ENCODE measurements around the gene SLC18A3. TPM values are rescaled to one million over a fixed set of nuclear protein-coding genes. Genes with fewer than 3 reads are reported as not detected.

The SLC18A3 gene
- total and polyA plus RNA-seq, 4 donors: 1.9 to 19.9 (median 11.1) TPM

GRCh38 chr10:49575489-49576072 is 34.5 kb upstream of the SLC18A3 start:
- Histone ChIP-seq H3K4me1 (ENCODE audit: control insufficient read depth, insufficient read depth, low read length) (peaks cover 4% of the 10 kb centered on the region), H3K36me3 (ENCODE audit: control insufficient read depth, insufficient read depth, low read length) (no peaks in the 10 kb centered on the region), H3K9me3 (ENCODE audit: control insufficient read depth, insufficient read depth, low read length) (no peaks in the 10 kb centered on the region), H3K27ac (ENCODE audit: low read depth, low read length) (no peak overlapping the region), H3K27me3 (ENCODE audit: control insufficient read depth, insufficient read depth, low read length) (no peaks in the 10 kb centered on the region), H3K4me3 (ENCODE audit: low read depth, low read length) (no peak overlapping the region)
- DNase-seq (ENCODE audit: low read depth in 4 of 6, low spot score in 6 of 6): no peak
- WGBS (ENCODE audit: insufficient coverage): 88% methylated on average over 11 of the region's 11 CpGs

DNA sequence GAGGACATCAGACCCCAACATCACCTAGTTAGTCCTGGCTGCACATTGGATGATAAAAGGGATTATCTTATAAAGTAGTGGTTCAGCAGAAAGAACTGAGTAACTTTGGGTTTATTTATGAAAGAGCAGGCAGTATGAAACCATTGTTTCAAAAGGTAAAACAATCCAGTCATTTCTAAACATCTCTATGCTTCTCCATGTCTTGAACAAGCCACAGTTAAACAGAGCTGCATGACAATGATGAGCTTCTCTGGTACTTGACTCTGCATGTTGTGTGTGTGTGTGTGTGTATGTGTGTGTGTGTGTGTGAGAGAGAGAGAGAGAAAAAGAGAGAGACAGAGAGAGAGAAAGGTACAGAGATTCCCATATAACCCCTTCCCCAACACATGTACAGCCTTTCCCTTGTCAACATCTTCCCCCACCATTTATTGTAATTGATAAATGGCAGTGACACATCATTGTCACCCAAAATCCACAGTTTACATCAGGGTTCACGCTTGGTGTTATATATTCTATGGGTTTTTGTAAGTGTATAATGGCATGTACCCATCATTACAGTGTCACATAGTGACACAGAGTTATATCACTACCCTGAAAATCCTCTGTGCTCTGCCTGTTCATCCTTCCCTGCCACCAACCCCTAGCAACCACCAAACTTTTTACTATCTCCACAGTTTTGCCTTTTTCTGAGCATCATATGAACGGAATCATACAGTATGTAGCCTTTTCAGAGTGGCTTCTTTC is 32.8 kb upstream of the SLC18A3 start:
- H3K4me1 ChIP-seq (ENCODE audit: control insufficient read depth, insufficient read depth, low read length): peaks cover 4% of the 10 kb centered on the region
- no peak for DNase-seq (ENCODE audit: low read depth in 4 of 6, low spot score in 6 of 6)
- H3K27me3 ChIP-seq (ENCODE audit: control insufficient read depth, insufficient read depth, low read length): no peaks in the 10 kb centered on the region
- H3K4me3 ChIP-seq (ENCODE audit: low read depth, low read length): no peak overlapping the region
- H3K27ac ChIP-seq (ENCODE audit: low read depth, low read length): no peak overlapping the region
- no peaks in the 10 kb centered on the region for H3K9me3 ChIP-seq (ENCODE audit: control insufficient read depth, insufficient read depth, low read length)
- H3K36me3 ChIP-seq (ENCODE audit: control insufficient read depth, insufficient read depth, low read length): no peaks in the 10 kb centered on the region
- no CpG with 5 or more reads among the region's 2 CpGs for WGBS (ENCODE audit: insufficient coverage)

GRCh38 chr10:49578392-49578791 is 31.7 kb upstream of the SLC18A3 start:
- Histone ChIP-seq H3K27me3 (ENCODE audit: control insufficient read depth, insufficient read depth, low read length) (no peaks in the 10 kb centered on the region), H3K4me1 (ENCODE audit: control insufficient read depth, insufficient read depth, low read length) (no peaks in the 10 kb centered on the region), H3K9me3 (ENCODE audit: control insufficient read depth, insufficient read depth, low read length) (no peaks in the 10 kb centered on the region), H3K27ac (ENCODE audit: low read depth, low read length) (no peak overlapping the region), H3K4me3 (ENCODE audit: low read depth, low read length) (no peak overlapping the region), H3K36me3 (ENCODE audit: control insufficient read depth, insufficient read depth, low read length) (no peaks in the 10 kb centered on the region)
- WGBS (ENCODE audit: insufficient coverage): 96% methylated on average over 2 of the region's 3 CpGs
- no peak for DNase-seq (ENCODE audit: low read depth in 4 of 6, low spot score in 6 of 6)

DNA sequence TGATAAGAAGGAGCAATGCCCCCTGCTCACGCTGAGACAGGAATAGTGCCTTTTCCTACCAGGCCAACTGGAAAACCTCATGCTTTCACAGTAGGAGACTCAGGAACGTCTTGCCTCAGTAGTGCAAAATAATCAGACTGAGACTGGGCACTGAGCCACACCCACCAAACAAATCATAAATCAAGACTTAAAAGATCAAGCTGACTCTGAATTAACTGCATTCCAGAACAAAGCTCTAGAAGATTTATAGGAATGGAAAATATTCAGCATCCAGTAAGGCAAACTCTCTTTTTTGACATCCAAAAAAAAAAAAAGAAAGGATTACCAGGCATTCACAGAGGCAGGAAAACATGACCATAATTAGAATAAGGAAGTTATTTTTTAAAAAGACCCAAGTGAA is 30.5 kb upstream of the SLC18A3 start:
- Histone ChIP-seq H3K4me3 (ENCODE audit: low read depth, low read length) (no peak overlapping the region), H3K27ac (ENCODE audit: low read depth, low read length) (no peak overlapping the region), H3K4me1 (ENCODE audit: control insufficient read depth, insufficient read depth, low read length) (no peaks in the 10 kb centered on the region), H3K27me3 (ENCODE audit: control insufficient read depth, insufficient read depth, low read length) (no peaks in the 10 kb centered on the region), H3K36me3 (ENCODE audit: control insufficient read depth, insufficient read depth, low read length) (no peaks in the 10 kb centered on the region), H3K9me3 (ENCODE audit: control insufficient read depth, insufficient read depth, low read length) (no peaks in the 10 kb centered on the region)
- no peak for DNase-seq (ENCODE audit: low read depth in 4 of 6, low spot score in 6 of 6)
- no CpG with 5 or more reads among the region's 2 CpGs for WGBS (ENCODE audit: insufficient coverage)

GRCh38 chr10:49585387-49585786 is 24.7 kb upstream of the SLC18A3 start:
- no peak overlapping the region for H3K4me3 ChIP-seq (ENCODE audit: low read depth, low read length)
- H3K27me3 ChIP-seq (ENCODE audit: control insufficient read depth, insufficient read depth, low read length): no peaks in the 10 kb centered on the region
- no peaks in the 10 kb centered on the region for H3K36me3 ChIP-seq (ENCODE audit: control insufficient read depth, insufficient read depth, low read length)
- no peak for DNase-seq (ENCODE audit: low read depth in 4 of 6, low spot score in 6 of 6)
- H3K4me1 ChIP-seq (ENCODE audit: control insufficient read depth, insufficient read depth, low read length): no peaks in the 10 kb centered on the region
- H3K27ac ChIP-seq (ENCODE audit: low read depth, low read length): no peak overlapping the region
- H3K9me3 ChIP-seq (ENCODE audit: control insufficient read depth, insufficient read depth, low read length): no peaks in the 10 kb centered on the region

- WGBS (ENCODE audit: insufficient coverage): 79% methylated on average over 2 of the region's 4 CpGs
- H3K4me1 ChIP-seq (ENCODE audit: control insufficient read depth, insufficient read depth, low read length): no peaks in the 10 kb centered on the region
- DNase-seq (ENCODE audit: low read depth in 4 of 6, low spot score in 6 of 6): no peak
- no peaks in the 10 kb centered on the region for H3K36me3 ChIP-seq (ENCODE audit: control insufficient read depth, insufficient read depth, low read length)
- H3K4me3 ChIP-seq (ENCODE audit: low read depth, low read length): no peak overlapping the region
- H3K9me3 ChIP-seq (ENCODE audit: control insufficient read depth, insufficient read depth, low read length): no peaks in the 10 kb centered on the region
- H3K27me3 ChIP-seq (ENCODE audit: control insufficient read depth, insufficient read depth, low read length): peaks cover 5% of the 10 kb centered on the region
- no peak overlapping the region for H3K27ac ChIP-seq (ENCODE audit: low read depth, low read length)
Measured at GRCh38 chr10:49587981-49588380, 22.1 kb upstream of the SLC18A3 start.

- H3K36me3 ChIP-seq (ENCODE audit: control insufficient read depth, insufficient read depth, low read length): no peaks in the 10 kb centered on the region
- 33% methylated on average over 2 of the region's 9 CpGs for WGBS (ENCODE audit: insufficient coverage)
- H3K4me3 ChIP-seq (ENCODE audit: low read depth, low read length): no peak overlapping the region
- peaks cover 14% of the 10 kb centered on the region for H3K27me3 ChIP-seq (ENCODE audit: control insufficient read depth, insufficient read depth, low read length)
- no peak overlapping the region for H3K27ac ChIP-seq (ENCODE audit: low read depth, low read length)
- no peaks in the 10 kb centered on the region for H3K4me1 ChIP-seq (ENCODE audit: control insufficient read depth, insufficient read depth, low read length)
- no peaks in the 10 kb centered on the region for H3K9me3 ChIP-seq (ENCODE audit: control insufficient read depth, insufficient read depth, low read length)
- DNase-seq (ENCODE audit: low read depth in 4 of 6, low spot score in 6 of 6): peak in 2 of 6 donors; percentile 62 to 84
Measured at GRCh38 chr10:49592726-49593563, 17.2 kb upstream of the SLC18A3 start.

GRCh38 chr10:49593564-49593875 is 16.6 kb upstream of the SLC18A3 start:
- Histone ChIP-seq H3K27me3 (ENCODE audit: control insufficient read depth, insufficient read depth, low read length) (peaks cover 16% of the 10 kb centered on the region), H3K9me3 (ENCODE audit: control insufficient read depth, insufficient read depth, low read length) (no peaks in the 10 kb centered on the region), H3K4me1 (ENCODE audit: control insufficient read depth, insufficient read depth, low read length) (no peaks in the 10 kb centered on the region), H3K27ac (ENCODE audit: low read depth, low read length) (no peak overlapping the region), H3K4me3 (ENCODE audit: low read depth, low read length) (no peak overlapping the region), H3K36me3 (ENCODE audit: control insufficient read depth, insufficient read depth, low read length) (no peaks in the 10 kb centered on the region)
- DNase-seq (ENCODE audit: low read depth in 4 of 6, low spot score in 6 of 6): no peak
- WGBS (ENCODE audit: insufficient coverage): 75% methylated on average over 6 of the region's 6 CpGs

DNA sequence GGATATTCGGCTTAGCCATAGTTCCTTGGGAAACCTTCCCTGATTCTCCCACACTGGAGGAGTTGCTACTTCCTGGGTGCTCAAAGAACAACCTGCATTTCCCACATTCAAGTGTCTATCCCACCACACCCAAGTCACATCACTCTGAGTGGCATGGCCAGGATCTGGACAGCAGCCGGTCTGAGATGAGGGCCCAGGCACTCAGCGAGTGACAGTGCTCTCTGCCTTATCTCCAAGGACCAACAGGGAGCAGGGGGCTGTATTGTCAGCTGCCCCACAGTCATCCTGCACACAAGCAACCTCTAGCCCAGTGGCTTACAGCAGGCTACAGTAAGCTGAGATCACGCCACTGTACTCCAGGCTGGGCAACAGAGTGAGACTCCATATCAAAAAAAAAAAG is 16.1 kb upstream of the SLC18A3 start:
- 81% methylated on average over 3 of the region's 4 CpGs for WGBS (ENCODE audit: insufficient coverage)
- Histone ChIP-seq H3K4me3 (ENCODE audit: low read depth, low read length) (no peak overlapping the region), H3K4me1 (ENCODE audit: control insufficient read depth, insufficient read depth, low read length) (no peaks in the 10 kb centered on the region), H3K9me3 (ENCODE audit: control insufficient read depth, insufficient read depth, low read length) (no peaks in the 10 kb centered on the region), H3K27ac (ENCODE audit: low read depth, low read length) (no peak overlapping the region), H3K36me3 (ENCODE audit: control insufficient read depth, insufficient read depth, low read length) (no peaks in the 10 kb centered on the region), H3K27me3 (ENCODE audit: control insufficient read depth, insufficient read depth, low read length) (peaks cover 16% of the 10 kb centered on the region)
- no peak for DNase-seq (ENCODE audit: low read depth in 4 of 6, low spot score in 6 of 6)

All from spinal cord (tissue), 10 donors.